HepG2 (cell line): ENCODE data around the gene ABHD12. TPM values are rescaled to one million over a fixed set of nuclear protein-coding genes. Genes with fewer than 3 reads are reported as not detected.

Source experiments
- CC2D1A ChIP-seq: sonication (generic); formaldehyde crosslinking; IDR thresholded peaks from 2 replicates; pipeline ENCODE4 v1.8.1; 2023; ENCODE audit warnings: mild to moderate bottlenecking, missing genetic modification reagents
- CENPT ChIP-seq: sonication (generic); formaldehyde crosslinking; IDR thresholded peaks from 2 replicates; pipeline ENCODE4 v1.8.0; 2022; ENCODE audit warnings: low read depth, mild to moderate bottlenecking, moderate library complexity, missing genetic modification reagents
- KLF16 ChIP-seq, 2 experiments: sonication (generic) in 1 of 2; formaldehyde crosslinking in 1 of 2; IDR thresholded peaks; 2 replicates each; pipeline versions ENCODE4 v1.6.1 to v1.8.0; 2016 to 2023; ENCODE audit warnings: missing genetic modification reagents in 2 of 2, missing compliant biosample characterization in 1 of 2
- NCOA1 ChIP-seq: sonication (generic); formaldehyde crosslinking; IDR thresholded peaks from 2 replicates; pipeline ENCODE4 v1.9.0; 2021; ENCODE audit warnings: missing genetic modification reagents
- NFYB ChIP-seq: sonication (generic); formaldehyde crosslinking; IDR thresholded peaks from 2 replicates; pipeline ENCODE4 v1.4.0; 2020; ENCODE audit warnings: missing genetic modification reagents
- TOE1 ChIP-seq: sonication (generic); formaldehyde crosslinking; IDR thresholded peaks from 2 replicates; pipeline ENCODE4 v1.4.0; 2020; ENCODE audit warnings: mild to moderate bottlenecking, missing genetic modification reagents
- ZBTB3 ChIP-seq: sonication (generic); formaldehyde crosslinking; IDR thresholded peaks from 2 replicates; pipeline ENCODE4 v1.4.0; 2020; ENCODE audit warnings: low read depth, mild to moderate bottlenecking, moderate library complexity, missing genetic modification reagents, borderline replicate concordance
- ZNF256 ChIP-seq: sonication (generic); formaldehyde crosslinking; conservative IDR thresholded peaks from 2 replicates; pipeline ENCODE4 v1.4.0; 2020; ENCODE audit warnings: missing genetic modification reagents
- ZNF274 ChIP-seq: sonication (generic); formaldehyde crosslinking; IDR thresholded peaks from 2 replicates; pipeline ENCODE4 v1.5.1; 2020; ENCODE audit warnings: mild to moderate bottlenecking, missing genetic modification reagents
- ZNF382 ChIP-seq: sonication (generic); formaldehyde crosslinking; IDR thresholded peaks from 2 replicates; pipeline ENCODE4 v1.5.0; 2020; ENCODE audit warnings: missing genetic modification reagents, mild to moderate bottlenecking, borderline replicate concordance
- ZNF556 ChIP-seq: sonication (generic); formaldehyde crosslinking; IDR thresholded peaks from 2 replicates; pipeline ENCODE4 v1.4.0; 2020; ENCODE audit warnings: mild to moderate bottlenecking, missing genetic modification reagents, borderline replicate concordance
- ZNF619 ChIP-seq: sonication (generic); formaldehyde crosslinking; IDR thresholded peaks from 2 replicates; pipeline ENCODE4 v1.4.0; 2020; ENCODE audit warnings: mild to moderate bottlenecking, missing genetic modification reagents
- ZNF776 ChIP-seq: sonication (generic); formaldehyde crosslinking; IDR thresholded peaks from 2 replicates; pipeline ENCODE4 v1.4.0; 2020; ENCODE audit warnings: mild to moderate bottlenecking, missing genetic modification reagents
- polyA plus RNA-seq, 8 experiments: library from polyadenylated mRNA; depleted of rRNA in 3 of 8; stranded (reverse) in 7 of 8; unstranded in 1 of 8; fragments of >200 nt; fragmentation: Illumina TruSeq in 4 of 8; extraction: Trizol in 4 of 8; gene quantifications; 2 replicates each; pipeline versions ENCODE4 v1.2.1 to v1.2.3, GENCODE V29; 2011 to 2016; ENCODE audit warnings: low read depth in 4 of 8, missing spikeins in 1 of 8, mixed read lengths in 1 of 8; ENCODE audit not compliant: insufficient read depth in 1 of 8
- total RNA-seq, 5 experiments: library from RNA; depleted of rRNA; stranded (reverse); fragments of >200 nt; fragmentation: Illumina TruSeq; extraction: Trizol; gene quantifications; 2 replicates each; pipeline ENCODE4 v1.2.3, GENCODE V29; 2016; ENCODE audit warnings: low read depth in 1 of 5
- TF ChIP-seq, protein P1 (sequence below): sonication (generic); formaldehyde crosslinking; IDR thresholded peaks from 2 replicates; pipeline ENCODE4 v1.5.1; 2020; ENCODE audit warnings: mild to moderate bottlenecking, missing genetic modification reagents, moderate library complexity
- TF ChIP-seq, protein P2 (sequence below): IDR thresholded peaks from 2 replicates; pipeline ENCODE4 v1.6.1; 2016; ENCODE audit warnings: missing genetic modification reagents, missing compliant biosample characterization
- TF ChIP-seq, protein P3 (sequence below): IDR thresholded peaks from 2 replicates; pipeline ENCODE4 v1.6.1; 2016; ENCODE audit warnings: control low read depth
- TF ChIP-seq, protein P4 (sequence below): sonication (generic); formaldehyde crosslinking; IDR thresholded peaks from 2 replicates; pipeline ENCODE4 v1.4.0; 2020; ENCODE audit warnings: missing genetic modification reagents
- TF ChIP-seq, protein P5 (sequence below): sonication (generic); formaldehyde crosslinking; IDR thresholded peaks from 2 replicates; pipeline ENCODE4 v1.5.0; 2020; ENCODE audit warnings: mild to moderate bottlenecking, missing genetic modification reagents, moderate library complexity
- TF ChIP-seq, protein P6 (sequence below): conservative IDR thresholded peaks from 2 replicates; pipeline ENCODE4 v1.6.1; 2018; ENCODE audit warnings: missing genetic modification reagents

The ABHD12 gene
- total and polyA plus RNA-seq, 2 of the 13 experiments (the other 11 are each of a cell fraction or from before 2014, with no cell fraction given): 23.5 to 72.1 TPM

DNA sequence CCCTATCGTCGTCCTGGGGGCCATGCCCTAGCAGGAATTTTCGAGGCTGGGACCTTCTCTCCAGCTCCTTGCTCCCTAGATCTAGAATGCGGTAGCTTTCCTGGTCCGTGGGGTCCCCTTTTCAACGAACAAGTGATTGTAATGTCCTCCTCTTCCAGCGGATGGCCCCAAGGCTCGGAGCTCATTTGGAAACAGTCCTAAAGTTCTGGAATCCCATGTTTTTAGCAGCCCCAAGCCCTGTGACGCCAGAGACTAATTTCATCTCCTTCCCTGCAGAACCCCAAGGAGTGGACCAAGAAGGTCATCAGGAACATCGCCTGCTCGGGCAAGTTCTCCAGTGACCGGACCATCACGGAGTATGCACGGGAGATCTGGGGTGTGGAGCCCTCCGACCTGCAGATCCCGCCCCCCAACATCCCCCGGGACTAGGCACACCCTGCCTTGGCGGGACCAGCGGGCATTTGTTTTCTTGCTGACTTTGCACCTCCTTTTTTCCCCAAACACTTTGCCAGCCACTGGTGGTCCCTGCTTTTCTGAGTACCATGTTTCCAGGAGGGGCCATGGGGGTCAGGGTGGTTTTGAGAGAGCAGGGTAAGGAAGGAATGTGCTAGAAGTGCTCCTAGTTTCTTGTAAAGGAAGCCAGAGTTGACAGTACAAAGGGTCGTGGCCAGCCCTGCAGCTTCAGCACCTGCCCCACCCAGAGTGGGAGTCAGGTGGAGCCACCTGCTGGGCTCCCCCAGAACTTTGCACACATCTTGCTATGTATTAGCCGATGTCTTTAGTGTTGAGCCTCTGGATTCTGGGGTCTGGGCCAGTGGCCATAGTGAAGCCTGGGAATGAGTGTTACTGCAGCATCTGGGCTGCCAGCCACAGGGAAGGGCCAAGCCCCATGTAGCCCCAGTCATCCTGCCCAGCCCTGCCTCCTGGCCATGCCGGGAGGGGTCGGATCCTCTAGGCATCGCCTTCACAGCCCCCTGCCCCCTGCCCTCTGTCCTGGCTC is 94.2 kb downstream of the ABHD12 start (continued):
- TF ChIP-seq NCOA1 (no peak), CC2D1A (CRISPR knock-in tag) (no peak), KLF16 (CRISPR knock-in tag; IDR thresholded peaks at IDR 0.05) (0 out of 4 replicates have a peak, but pooled peaks of 1 of the 2 experiments have one; percentile 54), ZBTB3 (CRISPR knock-in tag) (no peak), CENPT (CRISPR knock-in tag) (0 out of 2 replicates have a peak, but pooled peaks have one; percentile 13), NFYB (CRISPR knock-in tag) (no peak), ZNF256 (CRISPR knock-in tag) (no peak), ZNF619 (CRISPR knock-in tag) (no peak), TOE1 (CRISPR knock-in tag) (no peak), ZNF274 (CRISPR knock-in tag) (peak; percentile 43; the same call in 1 of the 2 replicates), ZNF776 (CRISPR knock-in tag) (no peak), ZNF556 (CRISPR knock-in tag) (no peak), ZNF382 (no peak)
- TF ChIP-seq, protein P1, sequence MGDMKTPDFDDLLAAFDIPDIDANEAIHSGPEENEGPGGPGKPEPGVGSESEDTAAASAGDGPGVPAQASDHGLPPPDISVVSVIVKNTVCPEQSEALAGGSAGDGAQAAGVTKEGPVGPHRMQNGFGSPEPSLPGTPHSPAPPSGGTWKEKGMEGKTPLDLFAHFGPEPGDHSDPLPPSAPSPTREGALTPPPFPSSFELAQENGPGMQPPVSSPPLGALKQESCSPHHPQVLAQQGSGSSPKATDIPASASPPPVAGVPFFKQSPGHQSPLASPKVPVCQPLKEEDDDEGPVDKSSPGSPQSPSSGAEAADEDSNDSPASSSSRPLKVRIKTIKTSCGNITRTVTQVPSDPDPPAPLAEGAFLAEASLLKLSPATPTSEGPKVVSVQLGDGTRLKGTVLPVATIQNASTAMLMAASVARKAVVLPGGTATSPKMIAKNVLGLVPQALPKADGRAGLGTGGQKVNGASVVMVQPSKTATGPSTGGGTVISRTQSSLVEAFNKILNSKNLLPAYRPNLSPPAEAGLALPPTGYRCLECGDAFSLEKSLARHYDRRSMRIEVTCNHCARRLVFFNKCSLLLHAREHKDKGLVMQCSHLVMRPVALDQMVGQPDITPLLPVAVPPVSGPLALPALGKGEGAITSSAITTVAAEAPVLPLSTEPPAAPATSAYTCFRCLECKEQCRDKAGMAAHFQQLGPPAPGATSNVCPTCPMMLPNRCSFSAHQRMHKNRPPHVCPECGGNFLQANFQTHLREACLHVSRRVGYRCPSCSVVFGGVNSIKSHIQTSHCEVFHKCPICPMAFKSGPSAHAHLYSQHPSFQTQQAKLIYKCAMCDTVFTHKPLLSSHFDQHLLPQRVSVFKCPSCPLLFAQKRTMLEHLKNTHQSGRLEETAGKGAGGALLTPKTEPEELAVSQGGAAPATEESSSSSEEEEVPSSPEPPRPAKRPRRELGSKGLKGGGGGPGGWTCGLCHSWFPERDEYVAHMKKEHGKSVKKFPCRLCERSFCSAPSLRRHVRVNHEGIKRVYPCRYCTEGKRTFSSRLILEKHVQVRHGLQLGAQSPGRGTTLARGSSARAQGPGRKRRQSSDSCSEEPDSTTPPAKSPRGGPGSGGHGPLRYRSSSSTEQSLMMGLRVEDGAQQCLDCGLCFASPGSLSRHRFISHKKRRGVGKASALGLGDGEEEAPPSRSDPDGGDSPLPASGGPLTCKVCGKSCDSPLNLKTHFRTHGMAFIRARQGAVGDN (CRISPR knock-in tag): peak; percentile 31
- TF ChIP-seq, protein P2, sequence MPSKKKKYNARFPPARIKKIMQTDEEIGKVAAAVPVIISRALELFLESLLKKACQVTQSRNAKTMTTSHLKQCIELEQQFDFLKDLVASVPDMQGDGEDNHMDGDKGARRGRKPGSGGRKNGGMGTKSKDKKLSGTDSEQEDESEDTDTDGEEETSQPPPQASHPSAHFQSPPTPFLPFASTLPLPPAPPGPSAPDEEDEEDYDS: no peak
- TF ChIP-seq, protein P3, sequence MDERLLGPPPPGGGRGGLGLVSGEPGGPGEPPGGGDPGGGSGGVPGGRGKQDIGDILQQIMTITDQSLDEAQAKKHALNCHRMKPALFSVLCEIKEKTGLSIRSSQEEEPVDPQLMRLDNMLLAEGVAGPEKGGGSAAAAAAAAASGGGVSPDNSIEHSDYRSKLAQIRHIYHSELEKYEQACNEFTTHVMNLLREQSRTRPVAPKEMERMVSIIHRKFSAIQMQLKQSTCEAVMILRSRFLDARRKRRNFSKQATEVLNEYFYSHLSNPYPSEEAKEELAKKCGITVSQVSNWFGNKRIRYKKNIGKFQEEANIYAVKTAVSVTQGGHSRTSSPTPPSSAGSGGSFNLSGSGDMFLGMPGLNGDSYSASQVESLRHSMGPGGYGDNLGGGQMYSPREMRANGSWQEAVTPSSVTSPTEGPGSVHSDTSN (CRISPR knock-in tag): no peak
- TF ChIP-seq, protein P4, sequence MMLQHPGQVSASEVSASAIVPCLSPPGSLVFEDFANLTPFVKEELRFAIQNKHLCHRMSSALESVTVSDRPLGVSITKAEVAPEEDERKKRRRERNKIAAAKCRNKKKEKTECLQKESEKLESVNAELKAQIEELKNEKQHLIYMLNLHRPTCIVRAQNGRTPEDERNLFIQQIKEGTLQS: 0 out of 2 replicates have a peak, but pooled peaks have one; percentile 11
- TF ChIP-seq, protein P5, sequence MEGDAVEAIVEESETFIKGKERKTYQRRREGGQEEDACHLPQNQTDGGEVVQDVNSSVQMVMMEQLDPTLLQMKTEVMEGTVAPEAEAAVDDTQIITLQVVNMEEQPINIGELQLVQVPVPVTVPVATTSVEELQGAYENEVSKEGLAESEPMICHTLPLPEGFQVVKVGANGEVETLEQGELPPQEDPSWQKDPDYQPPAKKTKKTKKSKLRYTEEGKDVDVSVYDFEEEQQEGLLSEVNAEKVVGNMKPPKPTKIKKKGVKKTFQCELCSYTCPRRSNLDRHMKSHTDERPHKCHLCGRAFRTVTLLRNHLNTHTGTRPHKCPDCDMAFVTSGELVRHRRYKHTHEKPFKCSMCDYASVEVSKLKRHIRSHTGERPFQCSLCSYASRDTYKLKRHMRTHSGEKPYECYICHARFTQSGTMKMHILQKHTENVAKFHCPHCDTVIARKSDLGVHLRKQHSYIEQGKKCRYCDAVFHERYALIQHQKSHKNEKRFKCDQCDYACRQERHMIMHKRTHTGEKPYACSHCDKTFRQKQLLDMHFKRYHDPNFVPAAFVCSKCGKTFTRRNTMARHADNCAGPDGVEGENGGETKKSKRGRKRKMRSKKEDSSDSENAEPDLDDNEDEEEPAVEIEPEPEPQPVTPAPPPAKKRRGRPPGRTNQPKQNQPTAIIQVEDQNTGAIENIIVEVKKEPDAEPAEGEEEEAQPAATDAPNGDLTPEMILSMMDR (CRISPR knock-in tag): peak; percentile 71
- TF ChIP-seq, protein P6, sequence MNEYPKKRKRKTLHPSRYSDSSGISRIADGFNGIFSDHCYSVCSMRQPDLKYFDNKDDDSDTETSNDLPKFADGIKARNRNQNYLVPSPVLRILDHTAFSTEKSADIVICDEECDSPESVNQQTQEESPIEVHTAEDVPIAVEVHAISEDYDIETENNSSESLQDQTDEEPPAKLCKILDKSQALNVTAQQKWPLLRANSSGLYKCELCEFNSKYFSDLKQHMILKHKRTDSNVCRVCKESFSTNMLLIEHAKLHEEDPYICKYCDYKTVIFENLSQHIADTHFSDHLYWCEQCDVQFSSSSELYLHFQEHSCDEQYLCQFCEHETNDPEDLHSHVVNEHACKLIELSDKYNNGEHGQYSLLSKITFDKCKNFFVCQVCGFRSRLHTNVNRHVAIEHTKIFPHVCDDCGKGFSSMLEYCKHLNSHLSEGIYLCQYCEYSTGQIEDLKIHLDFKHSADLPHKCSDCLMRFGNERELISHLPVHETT (CRISPR knock-in tag): no peak
